ENCODE measurements around the gene PGLYRP1. TPM values are rescaled to one million over a fixed set of nuclear protein-coding genes. Genes with fewer than 3 reads are reported as not detected.
A peak's percentile ranks its signal among the peaks of the same experiment; 100 is the strongest.

The PGLYRP1 gene
- total RNA-seq, 4 donors from 2014 or later, result not detected

DNA sequence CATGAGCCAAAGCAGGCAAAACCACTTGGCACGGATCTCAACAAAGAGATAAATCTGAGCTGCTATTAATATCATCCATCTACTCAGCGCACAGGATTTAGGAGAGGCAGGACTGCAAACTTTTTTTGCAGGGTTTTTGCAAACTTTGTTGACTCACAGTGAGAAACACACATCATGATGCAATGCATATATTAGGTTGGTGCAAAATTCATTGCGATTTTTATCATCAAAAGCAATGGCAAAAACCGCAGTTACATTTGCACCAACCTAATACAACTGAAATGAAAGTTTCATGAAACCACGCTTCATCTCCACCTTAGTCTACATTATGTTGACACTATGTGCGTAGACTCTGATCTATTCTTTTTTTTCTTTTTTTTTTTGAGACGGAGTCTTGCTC lies 44.7 kb downstream of the PGLYRP1 start:
- WGBS, 2 donors, result 77 to 87% methylated on average over 7 of the region's 7 CpGs
- H3K9me3 ChIP-seq, result peaks cover 0 to 4% (median 0%) of the 10 kb centered on the region in 4 donors
- H3K4me3 ChIP-seq, result no peak overlapping the region
- no peak for DNase-seq (ENCODE audit: low spot score in 2 of 2)
- H3K27me3 ChIP-seq, result peaks cover 0 to 74% of the 10 kb centered on the region in 2 donors
- no peak overlapping the region for H3K27ac ChIP-seq
- no peak for TF ChIP-seq POLR2A (IDR thresholded peaks at IDR 0.05)
- no peak for TF ChIP-seq EP300 (IDR thresholded peaks at IDR 0.05)
- TF ChIP-seq, protein P1, sequence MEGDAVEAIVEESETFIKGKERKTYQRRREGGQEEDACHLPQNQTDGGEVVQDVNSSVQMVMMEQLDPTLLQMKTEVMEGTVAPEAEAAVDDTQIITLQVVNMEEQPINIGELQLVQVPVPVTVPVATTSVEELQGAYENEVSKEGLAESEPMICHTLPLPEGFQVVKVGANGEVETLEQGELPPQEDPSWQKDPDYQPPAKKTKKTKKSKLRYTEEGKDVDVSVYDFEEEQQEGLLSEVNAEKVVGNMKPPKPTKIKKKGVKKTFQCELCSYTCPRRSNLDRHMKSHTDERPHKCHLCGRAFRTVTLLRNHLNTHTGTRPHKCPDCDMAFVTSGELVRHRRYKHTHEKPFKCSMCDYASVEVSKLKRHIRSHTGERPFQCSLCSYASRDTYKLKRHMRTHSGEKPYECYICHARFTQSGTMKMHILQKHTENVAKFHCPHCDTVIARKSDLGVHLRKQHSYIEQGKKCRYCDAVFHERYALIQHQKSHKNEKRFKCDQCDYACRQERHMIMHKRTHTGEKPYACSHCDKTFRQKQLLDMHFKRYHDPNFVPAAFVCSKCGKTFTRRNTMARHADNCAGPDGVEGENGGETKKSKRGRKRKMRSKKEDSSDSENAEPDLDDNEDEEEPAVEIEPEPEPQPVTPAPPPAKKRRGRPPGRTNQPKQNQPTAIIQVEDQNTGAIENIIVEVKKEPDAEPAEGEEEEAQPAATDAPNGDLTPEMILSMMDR (IDR thresholded peaks at IDR 0.05), result no peak
- no peaks in the 10 kb centered on the region for H3K36me3 ChIP-seq
- peaks cover 0 to under 1% (median 0%) of the 10 kb centered on the region in 4 donors for H3K4me1 ChIP-seq

DNA sequence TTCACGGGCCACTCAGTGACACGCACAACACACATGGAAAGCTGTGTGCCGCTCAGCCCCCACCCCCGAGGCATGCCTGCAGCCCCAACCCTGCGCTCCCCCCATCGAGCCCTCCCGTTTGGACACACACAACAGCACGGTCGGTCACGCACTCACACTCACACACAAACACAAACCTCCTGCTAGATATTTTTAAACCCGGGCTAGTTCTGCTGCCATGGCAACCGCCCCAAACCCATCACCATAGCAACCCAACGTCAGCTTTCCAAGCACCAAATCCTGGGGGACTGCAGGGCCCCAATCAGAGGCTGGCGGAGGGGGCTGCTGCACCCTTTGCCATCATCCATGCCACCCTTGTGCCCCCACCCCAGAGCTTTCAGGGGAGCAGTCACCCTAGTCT lies 46.7 kb downstream of the PGLYRP1 start:
- no peaks in the 10 kb centered on the region for H3K36me3 ChIP-seq
- TF ChIP-seq POLR2A (IDR thresholded peaks at IDR 0.05) (no peak), EP300 (IDR thresholded peaks at IDR 0.05) (no peak)
- TF ChIP-seq, protein P1 (IDR thresholded peaks at IDR 0.05), result no peak
- no peak for DNase-seq (ENCODE audit: low spot score in 2 of 2)
- no peak overlapping the region for H3K4me3 ChIP-seq
- WGBS, 2 donors, result 34 to 44% methylated on average over 7 to 14 of the region's 14 CpGs
- no peak overlapping the region for H3K27ac ChIP-seq
- peaks cover 0 to 7% (median 0%) of the 10 kb centered on the region in 4 donors for H3K4me1 ChIP-seq
- H3K9me3 ChIP-seq, result peaks cover 0 to 4% (median 0%) of the 10 kb centered on the region in 4 donors
- H3K27me3 ChIP-seq, result peaks cover 0 to 79% of the 10 kb centered on the region in 2 donors

DNA sequence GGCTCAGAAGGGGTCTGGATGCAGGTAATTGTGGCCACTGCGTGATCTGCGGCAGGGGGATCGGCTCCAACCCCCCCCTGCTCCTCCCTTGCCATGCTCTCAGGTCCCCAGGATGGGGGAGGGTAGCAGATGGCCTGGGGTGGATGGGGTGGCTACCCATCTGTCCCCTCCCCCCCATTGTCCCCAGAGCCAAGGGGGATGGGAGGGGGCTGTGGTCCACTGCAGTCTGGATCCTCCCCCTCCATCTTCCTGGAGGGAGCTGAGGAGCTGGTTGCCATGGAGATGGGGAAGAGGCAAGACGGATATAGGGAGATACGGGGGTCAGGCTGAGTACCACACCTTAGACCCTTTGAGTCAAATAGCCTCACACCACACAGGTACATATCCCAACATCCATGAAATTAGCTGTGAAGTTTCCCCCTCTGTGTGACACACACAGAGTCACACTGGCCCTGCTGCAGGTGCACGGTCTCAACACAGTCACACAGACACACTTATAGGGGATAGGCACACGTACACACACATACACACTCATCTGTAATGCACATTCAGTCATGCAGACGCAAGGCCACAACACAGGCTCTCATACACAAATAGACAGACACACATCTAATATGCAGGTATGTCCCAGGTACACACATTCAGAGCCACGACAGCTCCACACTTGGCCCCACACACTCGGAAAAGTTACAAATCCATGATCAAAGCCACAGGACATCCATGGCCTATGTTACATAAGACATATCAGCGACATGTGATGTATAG lies 47.4 kb downstream of the PGLYRP1 start:
- H3K27me3 ChIP-seq, result peaks cover 0 to 85% of the 10 kb centered on the region in 2 donors

DNA sequence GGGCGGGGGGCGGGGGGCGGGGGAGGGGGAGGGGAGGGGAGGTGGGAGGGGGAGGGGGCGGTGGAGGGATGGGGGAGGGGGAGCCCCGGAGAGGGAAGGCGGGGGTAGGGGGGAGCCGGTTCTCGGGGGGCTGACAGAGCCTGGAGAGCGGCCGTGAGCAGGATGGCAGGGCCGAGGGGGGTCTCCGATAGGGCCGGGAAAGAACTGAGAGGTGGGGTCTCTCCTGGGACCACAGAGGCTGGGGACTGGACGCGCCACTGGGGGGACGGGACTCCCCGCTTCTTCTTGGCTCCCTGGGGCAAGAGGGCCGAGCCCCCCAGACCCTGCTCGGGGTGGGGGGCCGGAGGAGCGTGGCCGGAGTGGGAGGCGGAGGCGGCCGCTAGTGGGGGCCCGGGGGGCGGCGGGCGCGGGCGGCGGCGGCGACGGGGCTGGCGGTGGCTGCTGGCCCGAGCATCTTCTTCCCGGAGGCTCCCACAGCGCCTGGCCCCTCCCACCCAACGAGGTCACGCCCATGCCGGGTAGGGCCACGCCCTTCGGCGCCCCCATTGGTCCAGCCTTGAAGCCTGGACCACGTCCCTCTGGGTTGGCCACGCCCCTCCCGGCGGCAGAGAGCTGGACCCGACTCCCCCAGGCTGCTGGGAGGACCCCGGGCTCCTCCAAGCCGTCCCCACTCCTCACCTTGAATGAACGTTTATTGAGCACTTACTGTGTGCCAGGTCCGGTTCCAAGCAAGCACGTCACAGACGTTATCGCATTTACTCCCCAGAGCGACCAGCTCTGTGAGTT lies 49.1 kb downstream of the PGLYRP1 start, which contains the start of gene NOVA2:
Gene NOVA2 (minus strand): TSS at position 313 of the 786 bp plus-strand sequence. CDS start 514 bp downstream, outside the sequence.
- peak in 1 of 2 donors; percentile 43 for DNase-seq (ENCODE audit: low spot score in 2 of 2)
- Histone ChIP-seq H3K36me3 (no peaks in the 10 kb centered on the region), H3K27me3 (peaks cover 0 to 91% of the 10 kb centered on the region in 2 donors), H3K27ac (peak within 1 kb of the TSS in 1 of 4 donors; percentile 75), H3K9me3 (peaks cover 0 to 4% (median 0%) of the 10 kb centered on the region in 4 donors), H3K4me1 (peaks cover 0 to 7% (median 0%) of the 10 kb centered on the region in 4 donors), H3K4me3 (peak within 1 kb of the TSS in 3 of 4 donors; percentile 9 to 49 (median 20))
- WGBS, 2 donors, result 5 to 9% methylated on average over 15 to 20 of the region's 58 CpGs
- TF ChIP-seq POLR2A (IDR thresholded peaks at IDR 0.05), result no peak
- TF ChIP-seq, protein P1 (IDR thresholded peaks at IDR 0.05), result no peak
- no peak for TF ChIP-seq EP300 (IDR thresholded peaks at IDR 0.05)

More for the DNA sequence above, 47.4 kb downstream of the PGLYRP1 start:
- Histone ChIP-seq H3K4me1 (peaks cover 0 to 7% (median 0%) of the 10 kb centered on the region in 4 donors), H3K36me3 (no peaks in the 10 kb centered on the region), H3K9me3 (peaks cover 0 to 4% (median 0%) of the 10 kb centered on the region in 4 donors), H3K27ac (no peak overlapping the region), H3K4me3 (no peak overlapping the region)
- no peak for TF ChIP-seq EP300 (IDR thresholded peaks at IDR 0.05)
- WGBS, 2 donors, result 73 to 76% methylated on average over 11 of the region's 11 CpGs
- DNase-seq (ENCODE audit: low spot score in 2 of 2), result no peak

DNA sequence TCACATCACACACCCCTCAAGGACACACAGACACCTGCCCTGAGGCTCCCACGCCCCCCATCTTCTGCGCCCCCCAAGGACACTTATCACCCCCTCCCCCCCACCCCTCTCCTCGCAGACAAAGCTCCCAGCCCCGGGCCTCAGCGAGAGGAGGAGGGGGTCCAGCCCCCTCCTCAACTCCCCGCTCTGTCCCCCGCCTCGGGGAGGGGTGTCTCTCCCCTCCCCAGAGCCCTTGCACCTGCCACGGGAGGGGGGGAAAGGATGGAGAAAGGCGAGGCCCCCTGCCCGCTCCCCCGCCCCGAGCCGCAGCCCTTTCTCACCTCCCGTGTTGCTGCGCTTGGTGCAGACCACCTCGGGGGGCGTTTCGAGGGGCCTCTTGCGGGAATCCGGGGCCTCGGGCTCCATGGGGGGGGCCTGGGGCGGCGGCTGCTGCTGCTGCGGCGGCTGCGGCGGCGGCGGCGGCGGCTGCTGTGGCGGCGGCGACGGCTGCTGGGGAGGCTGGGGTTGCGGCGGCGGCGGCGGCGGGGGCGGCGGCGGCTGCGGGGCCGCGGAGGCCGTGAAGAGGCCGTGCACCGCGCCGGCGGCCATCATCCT lies 49.8 kb downstream of the PGLYRP1 start:
- peak overlapping the region in 1 of 4 donors; percentile 65 for H3K27ac ChIP-seq
- peaks cover 0 to 94% of the 10 kb centered on the region in 2 donors for H3K27me3 ChIP-seq
- TF ChIP-seq, protein P1 (IDR thresholded peaks at IDR 0.05), result no peak
- TF ChIP-seq EP300 (IDR thresholded peaks at IDR 0.05) (no peak), POLR2A (IDR thresholded peaks at IDR 0.05) (no peak)
- peaks cover 0 to 4% (median 0%) of the 10 kb centered on the region in 4 donors for H3K9me3 ChIP-seq
- no peaks in the 10 kb centered on the region for H3K36me3 ChIP-seq
- DNase-seq (ENCODE audit: low spot score in 2 of 2), result no peak
- peaks cover 0 to 7% (median 0%) of the 10 kb centered on the region in 4 donors for H3K4me1 ChIP-seq
- H3K4me3 ChIP-seq, result peak overlapping the region in 3 of 4 donors; percentile 0 to 49 (median 9)
- WGBS, 2 donors, result 0 to 2% methylated on average over 4 to 14 of the region's 54 CpGs

Data from tibial nerve (tissue), 4 donors.